ENCODE data around the gene SKIDA1.

DNA sequence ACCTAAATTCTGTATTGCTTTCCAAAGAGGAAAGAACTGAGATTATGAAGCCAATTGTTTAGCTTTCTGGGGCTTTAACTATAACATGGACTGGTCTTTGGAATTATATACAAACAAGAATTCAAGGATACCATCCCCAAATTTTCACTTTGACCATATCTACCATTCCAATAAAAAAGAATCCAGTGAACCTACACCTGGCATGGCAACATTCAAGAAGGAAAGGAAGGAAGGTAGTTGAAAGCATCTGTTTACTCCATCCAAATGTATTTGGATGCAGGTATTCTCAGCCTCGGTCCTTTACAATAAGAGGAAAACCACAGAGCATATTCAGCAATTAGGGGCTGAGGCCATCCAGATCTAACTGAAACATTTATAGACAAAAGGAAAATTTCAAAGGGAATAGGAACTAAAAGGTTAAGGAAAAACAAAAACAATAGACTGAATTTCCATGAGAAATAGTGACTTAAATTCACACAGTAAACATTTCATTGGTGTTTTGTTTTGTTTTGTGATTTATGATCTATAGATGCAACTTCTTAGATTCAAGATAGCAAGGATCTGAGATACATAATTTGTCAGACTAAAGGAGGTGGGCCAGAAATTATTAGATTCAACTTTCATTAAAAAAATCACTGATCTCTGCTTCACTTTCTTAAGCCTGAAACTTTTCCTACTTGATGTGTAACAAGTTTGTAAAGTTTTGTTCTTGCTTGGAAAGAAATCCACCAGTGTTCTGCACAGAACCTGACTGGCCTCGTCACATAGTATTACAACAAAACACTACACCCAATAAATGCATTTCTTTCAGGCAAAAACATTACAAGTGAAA is 12.7 kb downstream of the SKIDA1 start:
- TF ChIP-seq, protein P1, sequence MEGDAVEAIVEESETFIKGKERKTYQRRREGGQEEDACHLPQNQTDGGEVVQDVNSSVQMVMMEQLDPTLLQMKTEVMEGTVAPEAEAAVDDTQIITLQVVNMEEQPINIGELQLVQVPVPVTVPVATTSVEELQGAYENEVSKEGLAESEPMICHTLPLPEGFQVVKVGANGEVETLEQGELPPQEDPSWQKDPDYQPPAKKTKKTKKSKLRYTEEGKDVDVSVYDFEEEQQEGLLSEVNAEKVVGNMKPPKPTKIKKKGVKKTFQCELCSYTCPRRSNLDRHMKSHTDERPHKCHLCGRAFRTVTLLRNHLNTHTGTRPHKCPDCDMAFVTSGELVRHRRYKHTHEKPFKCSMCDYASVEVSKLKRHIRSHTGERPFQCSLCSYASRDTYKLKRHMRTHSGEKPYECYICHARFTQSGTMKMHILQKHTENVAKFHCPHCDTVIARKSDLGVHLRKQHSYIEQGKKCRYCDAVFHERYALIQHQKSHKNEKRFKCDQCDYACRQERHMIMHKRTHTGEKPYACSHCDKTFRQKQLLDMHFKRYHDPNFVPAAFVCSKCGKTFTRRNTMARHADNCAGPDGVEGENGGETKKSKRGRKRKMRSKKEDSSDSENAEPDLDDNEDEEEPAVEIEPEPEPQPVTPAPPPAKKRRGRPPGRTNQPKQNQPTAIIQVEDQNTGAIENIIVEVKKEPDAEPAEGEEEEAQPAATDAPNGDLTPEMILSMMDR (IDR thresholded peaks at IDR 0.05): no peak
- TF ChIP-seq POLR2A (IDR thresholded peaks at IDR 0.05): no peak

All from breast epithelium (tissue), 3 donors.